HTERT RPE-1 (cell line): Measurements from ENCODE around the gene SP4.

ENCODE experiments used
- in situ Hi-C: fragments of 300-500 bp; cut with MboI; formaldehyde crosslinking; loops from 4 replicates; pipeline ENCODE4 v1.14.3; 2020; ENCODE audit warnings: low sequenced_read_pairs

Gene SP4

GRCh38 chr7:21427871-21428658, at the start of gene SP4:
Gene SP4 (plus strand): TSS chr7:21428083. CDS start chr7:21428252, 169 bp downstream.
- in situ Hi-C loops: no loop called here

- in situ Hi-C loops: no loop called here
These were observed 44.4 kb upstream of the SP4 start for GRCh38 chr7:21383227-21384220.

GRCh38 chr7:21393937-21394336, 33.9 kb upstream of the SP4 start:
- in situ Hi-C loops: no loop called here

- in situ Hi-C loops: no loop called here
These were observed 25.9 kb upstream of the SP4 start for GRCh38 chr7:21401944-21402343.

GRCh38 chr7:21407796-21408480, 19.9 kb upstream of the SP4 start:
- in situ Hi-C loops: no loop called here

- in situ Hi-C loops: no loop called here
These were observed 19.4 kb upstream of the SP4 start for GRCh38 chr7:21408481-21408820.

- in situ Hi-C loops: no loop called here
These were observed 15.5 kb upstream of the SP4 start for GRCh38 chr7:21412410-21412851.

GRCh38 chr7:21412957-21413356, 14.9 kb upstream of the SP4 start:
- in situ Hi-C loops: no loop called here

GRCh38 chr7:21413502-21413901, 14.4 kb upstream of the SP4 start:
- in situ Hi-C loops: no loop called here

- in situ Hi-C loops: no loop called here
These were observed 13.0 kb upstream of the SP4 start for GRCh38 chr7:21414795-21415393.

GRCh38 chr7:21417647-21418046, 10.2 kb upstream of the SP4 start:
- in situ Hi-C loops: no loop called here

- in situ Hi-C loops: no loop called here
These were observed 5.1 kb upstream of the SP4 start for GRCh38 chr7:21422751-21423150.

GRCh38 chr7:21425290-21425689, 2.6 kb upstream of the SP4 start:
- in situ Hi-C loops: no loop called here

GRCh38 chr7:21426286-21427181, 1.3 kb upstream of the SP4 start:
- in situ Hi-C loops: no loop called here

GRCh38 chr7:21427182-21427870, 557 bp upstream of the SP4 start:
- in situ Hi-C loops: no loop called here

GRCh38 chr7:21428659-21428941, 717 bp downstream of the SP4 start:
- in situ Hi-C loops: no loop called here

- in situ Hi-C loops: no loop called here
These were observed 1.1 kb downstream of the SP4 start for GRCh38 chr7:21429021-21429420.

GRCh38 chr7:21429786-21430574, 2.1 kb downstream of the SP4 start:
- in situ Hi-C loops: no loop called here

GRCh38 chr7:21430575-21430954, 2.7 kb downstream of the SP4 start:
- in situ Hi-C loops: no loop called here
